Measurements from ENCODE around the gene PHRF1.

The PHRF1 gene

DNA sequence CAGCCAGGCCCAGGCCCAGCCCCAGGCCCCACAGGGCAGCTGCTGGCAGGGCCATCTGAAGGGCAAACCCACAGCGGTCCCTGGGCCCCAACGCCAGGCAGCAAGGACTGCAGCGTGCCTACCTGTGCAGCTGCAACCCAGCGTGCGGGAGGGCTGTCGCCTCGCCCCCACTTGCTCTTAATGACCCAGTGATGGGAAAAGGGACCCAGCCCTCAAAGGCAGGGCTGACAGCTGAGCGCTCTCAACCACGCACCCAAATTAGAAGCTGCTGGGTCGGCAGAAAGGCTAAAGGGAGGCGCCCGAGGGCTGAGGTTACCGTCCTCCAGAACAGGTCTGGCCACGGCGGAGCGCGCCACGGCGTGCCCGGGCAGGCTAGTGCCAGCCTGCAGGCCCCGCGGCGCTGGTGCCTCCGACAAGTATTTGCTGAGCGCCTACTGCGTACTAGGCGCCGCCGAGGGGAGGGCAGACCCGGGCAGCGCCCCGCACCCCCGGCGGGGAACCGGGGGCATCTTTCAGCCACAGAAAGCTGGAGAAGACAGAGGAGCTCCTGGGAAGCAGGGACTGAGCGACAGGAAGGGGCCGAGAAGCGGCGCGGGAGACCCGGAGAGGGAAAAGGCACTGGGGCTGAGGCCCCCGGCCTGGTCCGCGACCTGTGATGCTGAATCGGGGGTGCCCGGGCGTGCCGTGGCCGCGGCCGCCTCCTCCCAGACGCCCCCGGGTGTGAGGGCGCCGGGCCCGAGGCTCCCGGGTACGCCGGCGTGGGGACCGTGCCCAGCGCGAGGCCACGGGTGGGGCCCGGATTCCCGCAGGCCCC is 41.7 kb upstream of the PHRF1 start:
- no peak for ATAC-seq (replicated peaks; ENCODE audit: extremely low read depth, poor library complexity, severe bottlenecking)
- Mint-ChIP-seq H3K4me1 (peaks cover 16% of the 10 kb centered on the region), H3K27ac (ENCODE audit: low read depth) (no peak overlapping the region), H3K36me3 (ENCODE audit: insufficient read depth) (peaks cover 15% of the 10 kb centered on the region), H3K4me3 (peak overlapping the region; percentile 71), H3K27me3 (no peaks in the 10 kb centered on the region), H3K9me3 (no peaks in the 10 kb centered on the region)
- DNase-seq (ENCODE audit: low spot score in 2 of 2), result no peak

DNA sequence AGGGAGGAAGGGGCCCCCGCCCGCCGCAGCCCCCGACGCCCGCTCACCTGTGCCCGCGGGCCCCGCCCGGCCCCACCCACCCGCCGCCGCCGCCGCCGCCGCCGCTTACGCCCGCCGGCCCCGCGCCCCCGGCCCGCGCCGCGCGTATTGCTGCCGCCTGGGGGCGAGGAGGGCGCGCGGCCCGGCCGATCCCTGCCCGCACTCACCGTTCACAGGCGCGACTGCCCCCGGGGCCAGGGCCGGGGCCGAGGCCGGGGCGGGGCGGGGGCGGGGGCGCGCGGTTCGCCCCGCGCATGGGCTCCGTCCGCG is 41.1 kb upstream of the PHRF1 start:
- DNase-seq (ENCODE audit: low spot score in 2 of 2), result no peak
- Mint-ChIP-seq H3K4me3 (peak overlapping the region; percentile 91), H3K27me3 (no peaks in the 10 kb centered on the region), H3K27ac (ENCODE audit: low read depth) (no peak overlapping the region), H3K9me3 (no peaks in the 10 kb centered on the region), H3K4me1 (peaks cover 16% of the 10 kb centered on the region), H3K36me3 (ENCODE audit: insufficient read depth) (peaks cover 15% of the 10 kb centered on the region)
- peak; percentile 7 for ATAC-seq (replicated peaks; ENCODE audit: extremely low read depth, poor library complexity, severe bottlenecking)

DNA sequence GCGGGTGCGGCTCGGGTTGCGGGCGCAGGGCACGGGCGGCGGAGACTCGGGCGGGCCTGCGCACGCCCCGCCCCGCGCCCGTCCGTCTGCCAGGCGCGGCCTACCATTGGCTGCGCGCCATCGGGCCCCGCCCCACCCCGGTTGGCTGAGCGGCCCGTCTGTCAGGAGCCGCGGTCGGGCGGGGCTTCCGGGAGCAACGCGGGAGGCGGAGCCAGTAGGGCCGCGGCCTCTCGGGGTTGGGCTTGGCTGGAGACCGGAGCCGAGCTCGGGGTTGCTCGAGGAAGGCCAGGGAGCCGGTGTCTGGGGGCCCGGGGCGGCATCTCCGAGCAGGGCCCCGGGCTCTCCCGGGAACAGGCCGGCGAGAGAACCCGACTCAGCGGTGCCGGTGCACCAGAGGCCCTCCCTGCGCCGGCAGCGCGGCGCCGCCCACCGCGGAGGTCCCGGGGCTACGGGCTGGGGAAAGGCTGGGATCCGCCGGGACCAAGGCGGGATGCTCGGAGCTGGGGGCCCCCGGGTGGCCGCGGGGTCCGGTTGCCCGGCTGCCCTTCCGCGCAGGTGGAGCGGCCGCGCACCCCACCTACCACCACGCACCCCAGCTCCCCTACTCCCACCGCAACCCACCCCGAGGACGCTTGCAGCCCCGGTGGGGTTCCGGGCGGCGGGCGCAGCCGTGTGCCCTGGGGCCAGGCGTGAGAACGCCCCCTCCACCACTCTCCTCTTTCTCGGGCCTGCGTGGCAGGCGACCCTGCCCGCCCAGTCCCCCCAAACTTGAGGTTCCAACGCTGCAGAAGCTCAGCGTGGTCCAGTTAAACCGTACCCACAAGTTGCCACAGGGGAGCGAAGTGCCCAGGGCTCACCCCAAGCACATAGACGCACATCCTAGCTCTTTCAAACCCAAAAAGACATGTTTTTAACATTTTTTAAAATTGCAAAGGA is 40.5 kb upstream of the PHRF1 start, which contains the start of gene HRAS:
HRAS (minus strand) TSS at position 58 of the 936 bp plus-strand sequence.
- peak; percentile 81 for ATAC-seq (replicated peaks; ENCODE audit: extremely low read depth, poor library complexity, severe bottlenecking)

GRCh38 chr11:536841-537621 is 39.2 kb upstream of the PHRF1 start, which contains the start of gene LRRC56:
TSS of gene LRRC56 (plus strand) at chr11:537527. CDS start at chr11:540685, 3,158 bp downstream.
- H3K4me1 Mint-ChIP-seq, result peaks cover 16% of the 10 kb centered on the region
- no peaks in the 10 kb centered on the region for H3K27me3 Mint-ChIP-seq
- H3K4me3 Mint-ChIP-seq, result peak within 1 kb of the TSS; percentile 91
- no peaks in the 10 kb centered on the region for H3K9me3 Mint-ChIP-seq
- DNase-seq (ENCODE audit: low spot score in 2 of 2) (peak; percentile 88 to 93), ATAC-seq (replicated peaks; ENCODE audit: extremely low read depth, poor library complexity, severe bottlenecking) (peak; percentile 54)
- peak within 1 kb of the TSS; percentile 93 for H3K27ac Mint-ChIP-seq (ENCODE audit: low read depth)
- H3K36me3 Mint-ChIP-seq (ENCODE audit: insufficient read depth), result peaks cover 14% of the 10 kb centered on the region

More for the DNA sequence above, 40.5 kb upstream of the PHRF1 start, which contains the start of gene HRAS:
- H3K4me1 Mint-ChIP-seq, result peaks cover 16% of the 10 kb centered on the region
- peaks cover 14% of the 10 kb centered on the region for H3K36me3 Mint-ChIP-seq (ENCODE audit: insufficient read depth)
- no peaks in the 10 kb centered on the region for H3K9me3 Mint-ChIP-seq
- peak; percentile 91 to 93 for DNase-seq (ENCODE audit: low spot score in 2 of 2)
- peak within 1 kb of the TSS; percentile 93 for H3K27ac Mint-ChIP-seq (ENCODE audit: low read depth)
- H3K27me3 Mint-ChIP-seq, result no peaks in the 10 kb centered on the region
- peak within 1 kb of the TSS; percentile 91 for H3K4me3 Mint-ChIP-seq

- ATAC-seq (replicated peaks; ENCODE audit: extremely low read depth, poor library complexity, severe bottlenecking) (no peak), DNase-seq (ENCODE audit: low spot score in 2 of 2) (no peak)
- peak overlapping the region; percentile 91 for H3K4me3 Mint-ChIP-seq
- H3K4me1 Mint-ChIP-seq, result peaks cover 16% of the 10 kb centered on the region
- no peaks in the 10 kb centered on the region for H3K9me3 Mint-ChIP-seq
- H3K36me3 Mint-ChIP-seq (ENCODE audit: insufficient read depth), result peaks cover 14% of the 10 kb centered on the region
- peak overlapping the region; percentile 93 for H3K27ac Mint-ChIP-seq (ENCODE audit: low read depth)
- no peaks in the 10 kb centered on the region for H3K27me3 Mint-ChIP-seq
Observed at GRCh38 chr11:537622-538430, 38.4 kb upstream of the PHRF1 start.

DNA sequence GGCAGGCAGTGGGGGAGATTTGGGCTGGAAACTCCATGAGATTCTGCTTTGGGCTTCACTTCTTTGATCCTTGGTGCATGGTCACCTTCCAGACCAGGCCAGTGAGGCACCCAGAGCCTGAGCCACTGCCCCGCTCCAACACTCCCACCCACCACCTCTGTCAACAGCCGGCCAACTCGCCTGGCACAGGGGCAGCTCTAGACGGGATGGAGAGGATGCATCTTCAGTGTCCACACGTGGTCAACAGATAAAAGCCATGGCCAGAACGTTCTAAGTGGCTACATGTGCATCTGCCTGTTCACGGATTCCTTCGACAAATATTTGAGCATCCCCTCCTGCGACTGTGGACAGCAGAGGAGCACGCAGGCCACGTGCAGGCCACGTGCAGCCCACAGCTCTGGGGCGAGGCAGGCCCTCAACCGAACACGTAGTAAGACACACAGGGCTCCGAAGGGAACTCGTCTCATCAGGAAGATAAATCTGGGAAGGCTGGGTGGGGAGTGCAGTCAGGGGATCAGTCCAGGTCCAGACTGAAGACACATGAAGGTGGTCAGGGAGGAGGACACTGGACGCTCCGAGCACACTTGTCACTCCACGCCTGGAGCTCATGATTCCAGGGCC is 37.7 kb upstream of the PHRF1 start:
- DNase-seq (ENCODE audit: low spot score in 2 of 2) (no peak), ATAC-seq (replicated peaks; ENCODE audit: extremely low read depth, poor library complexity, severe bottlenecking) (no peak)
- no peak overlapping the region for H3K4me3 Mint-ChIP-seq
- peaks cover 16% of the 10 kb centered on the region for H3K4me1 Mint-ChIP-seq
- no peaks in the 10 kb centered on the region for H3K27me3 Mint-ChIP-seq
- H3K9me3 Mint-ChIP-seq, result no peaks in the 10 kb centered on the region
- H3K27ac Mint-ChIP-seq (ENCODE audit: low read depth), result peak overlapping the region; percentile 55
- peaks cover 14% of the 10 kb centered on the region for H3K36me3 Mint-ChIP-seq (ENCODE audit: insufficient read depth)

- Mint-ChIP-seq H3K4me3 (no peak overlapping the region), H3K4me1 (peaks cover 16% of the 10 kb centered on the region), H3K9me3 (no peaks in the 10 kb centered on the region), H3K27ac (ENCODE audit: low read depth) (no peak overlapping the region), H3K36me3 (ENCODE audit: insufficient read depth) (peaks cover 12% of the 10 kb centered on the region), H3K27me3 (no peaks in the 10 kb centered on the region)
- DNase-seq (ENCODE audit: low spot score in 2 of 2), result peak in 1 of 2 donors; percentile 13
- no peak for ATAC-seq (replicated peaks; ENCODE audit: extremely low read depth, poor library complexity, severe bottlenecking)
Observed at GRCh38 chr11:539971-540481, 36.2 kb upstream of the PHRF1 start.

- H3K9me3 Mint-ChIP-seq, result no peaks in the 10 kb centered on the region
- DNase-seq (ENCODE audit: low spot score in 2 of 2), result peak in 1 of 2 donors; percentile 12
Observed at GRCh38 chr11:540583-541432, 35.5 kb upstream of the PHRF1 start.

DNA sequence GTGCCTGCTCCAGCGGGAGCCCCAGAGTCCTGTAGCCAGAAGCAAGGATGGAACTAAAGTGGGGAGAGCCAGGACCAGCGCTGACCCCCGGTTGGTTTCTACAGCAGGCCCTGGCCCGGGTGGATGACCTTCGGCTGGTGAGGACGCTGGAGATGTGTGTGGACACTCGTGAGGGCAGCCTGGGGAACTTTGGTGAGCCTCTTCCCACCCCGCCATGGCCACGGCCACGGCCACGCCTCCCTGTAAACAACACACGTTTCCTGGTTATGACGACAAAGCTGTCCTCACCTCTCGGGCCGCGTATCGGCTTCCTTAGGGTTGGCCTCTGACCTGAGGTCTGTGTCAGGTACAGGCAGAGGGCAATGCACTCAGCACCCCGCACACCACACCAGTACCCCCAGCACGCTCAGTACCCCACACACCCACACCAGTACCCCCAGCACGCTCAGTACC is 34.8 kb upstream of the PHRF1 start:
- Mint-ChIP-seq H3K27ac (ENCODE audit: low read depth) (no peak overlapping the region), H3K4me3 (no peak overlapping the region), H3K27me3 (no peaks in the 10 kb centered on the region), H3K9me3 (no peaks in the 10 kb centered on the region), H3K36me3 (ENCODE audit: insufficient read depth) (peaks cover 8% of the 10 kb centered on the region), H3K4me1 (peaks cover 11% of the 10 kb centered on the region)
- DNase-seq (ENCODE audit: low spot score in 2 of 2), result no peak
- no peak for ATAC-seq (replicated peaks; ENCODE audit: extremely low read depth, poor library complexity, severe bottlenecking)

More at GRCh38 chr11:540583-541432, 35.5 kb upstream of the PHRF1 start:
- Mint-ChIP-seq H3K4me3 (no peak overlapping the region), H3K27ac (ENCODE audit: low read depth) (no peak overlapping the region), H3K27me3 (no peaks in the 10 kb centered on the region), H3K4me1 (peaks cover 16% of the 10 kb centered on the region), H3K36me3 (ENCODE audit: insufficient read depth) (peaks cover 12% of the 10 kb centered on the region)
- ATAC-seq (replicated peaks; ENCODE audit: extremely low read depth, poor library complexity, severe bottlenecking), result no peak

- no peak overlapping the region for H3K27ac Mint-ChIP-seq (ENCODE audit: low read depth)
- no peaks in the 10 kb centered on the region for H3K4me1 Mint-ChIP-seq
- ATAC-seq (replicated peaks; ENCODE audit: extremely low read depth, poor library complexity, severe bottlenecking) (no peak), DNase-seq (ENCODE audit: low spot score in 2 of 2) (no peak)
- H3K36me3 Mint-ChIP-seq (ENCODE audit: insufficient read depth), result peaks cover 3% of the 10 kb centered on the region
- H3K4me3 Mint-ChIP-seq, result no peak overlapping the region
- H3K27me3 Mint-ChIP-seq, result no peaks in the 10 kb centered on the region
- no peaks in the 10 kb centered on the region for H3K9me3 Mint-ChIP-seq
Observed at GRCh38 chr11:544817-545166, 31.5 kb upstream of the PHRF1 start.

Data from central memory CD8-positive, alpha-beta T cell (primary cell).